Neutrophil (primary cell): ENCODE measurements around the gene OR51T1.

ENCODE experiments used
- H3K27ac ChIP-seq: fragments of 200-600 bp; sonication (generic); 2 replicates; pipeline ENCODE4 v1.5.1; 2016; ENCODE audit warnings: mild to moderate bottlenecking, moderate library complexity
- H3K27me3 ChIP-seq: fragments of 200-600 bp; sonication (generic); 2 replicates; pipeline ENCODE4 v1.6.0; 2016; ENCODE audit warnings: mild to moderate bottlenecking
- H3K36me3 ChIP-seq: fragments of 200-600 bp; sonication (generic); 2 replicates; pipeline ENCODE4 v1.5.1; 2017
- H3K4me1 ChIP-seq, 2 experiments: fragments of 200-600 bp in 1 of 2; sonication (generic) in 1 of 2; 1 replicate in 1 of 2; 2 replicates in 1 of 2; pipeline versions ENCODE4 v1.5.1 to v1.6.1; 2013 to 2016; ENCODE audit warnings: low read depth in 1 of 2, low read length in 1 of 2, mild to moderate bottlenecking in 1 of 2, moderate library complexity in 1 of 2; ENCODE audit not compliant: control insufficient read depth in 1 of 2, insufficient read depth in 1 of 2
- H3K4me3 ChIP-seq, 2 experiments: fragments of 200-600 bp in 1 of 2; sonication (generic) in 1 of 2; 1 replicate in 1 of 2; 2 replicates in 1 of 2; pipeline ENCODE4 v1.5.1; 2013 to 2016; ENCODE audit warnings: low read depth in 1 of 2, low read length in 1 of 2, mild to moderate bottlenecking in 1 of 2, moderate library complexity in 1 of 2
- H3K9me3 ChIP-seq: fragments of 200-600 bp; sonication (generic); 2 replicates; pipeline ENCODE4 v1.5.1; 2016
- TF ChIP-seq, protein P1 (sequence below): fragments of 200-600 bp; sonication (generic); IDR thresholded peaks from 2 replicates; pipeline ENCODE4 v1.5.1; 2016; ENCODE audit warnings: antibody characterized with exemption

OR51T1 gene

GRCh38 chr11:4903484-4903883 is 21.8 kb downstream of the OR51T1 start, which contains the start of gene OR51A7:
Gene OR51A7 (plus strand): TSS chr11:4903783. CDS start chr11:4907370, 3,587 bp downstream.
- no peak within 1 kb of the TSS for H3K27ac ChIP-seq
- no peaks in the 10 kb centered on the region for H3K36me3 ChIP-seq
- TF ChIP-seq, protein P1, sequence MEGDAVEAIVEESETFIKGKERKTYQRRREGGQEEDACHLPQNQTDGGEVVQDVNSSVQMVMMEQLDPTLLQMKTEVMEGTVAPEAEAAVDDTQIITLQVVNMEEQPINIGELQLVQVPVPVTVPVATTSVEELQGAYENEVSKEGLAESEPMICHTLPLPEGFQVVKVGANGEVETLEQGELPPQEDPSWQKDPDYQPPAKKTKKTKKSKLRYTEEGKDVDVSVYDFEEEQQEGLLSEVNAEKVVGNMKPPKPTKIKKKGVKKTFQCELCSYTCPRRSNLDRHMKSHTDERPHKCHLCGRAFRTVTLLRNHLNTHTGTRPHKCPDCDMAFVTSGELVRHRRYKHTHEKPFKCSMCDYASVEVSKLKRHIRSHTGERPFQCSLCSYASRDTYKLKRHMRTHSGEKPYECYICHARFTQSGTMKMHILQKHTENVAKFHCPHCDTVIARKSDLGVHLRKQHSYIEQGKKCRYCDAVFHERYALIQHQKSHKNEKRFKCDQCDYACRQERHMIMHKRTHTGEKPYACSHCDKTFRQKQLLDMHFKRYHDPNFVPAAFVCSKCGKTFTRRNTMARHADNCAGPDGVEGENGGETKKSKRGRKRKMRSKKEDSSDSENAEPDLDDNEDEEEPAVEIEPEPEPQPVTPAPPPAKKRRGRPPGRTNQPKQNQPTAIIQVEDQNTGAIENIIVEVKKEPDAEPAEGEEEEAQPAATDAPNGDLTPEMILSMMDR, result no peak
- no peaks in the 10 kb centered on the region for H3K4me1 ChIP-seq
- H3K4me3 ChIP-seq, result no peak within 1 kb of the TSS
- no peaks in the 10 kb centered on the region for H3K27me3 ChIP-seq
- H3K9me3 ChIP-seq, result no peaks in the 10 kb centered on the region

DNA sequence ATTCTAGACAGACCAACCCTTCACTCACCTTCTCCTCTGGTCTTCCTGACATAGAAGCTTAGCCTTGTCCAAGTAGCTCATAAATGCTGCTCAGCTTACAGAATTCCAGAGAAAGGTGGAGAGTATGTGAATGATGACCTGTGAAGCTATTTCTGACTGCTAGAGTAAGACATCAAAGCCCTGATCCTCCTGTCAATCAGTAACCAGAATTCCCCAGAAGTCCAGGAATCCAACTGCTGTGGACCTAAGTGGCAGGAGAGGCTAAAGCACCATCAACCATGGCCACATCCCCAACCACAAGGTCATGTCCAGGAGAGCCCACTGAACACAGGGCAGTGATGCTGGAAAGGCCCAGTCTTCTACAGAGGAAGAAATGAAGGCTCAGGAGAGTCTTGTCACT is 34.9 kb downstream of the OR51T1 start:
- Histone ChIP-seq H3K4me3 (no peak overlapping the region), H3K27me3 (no peaks in the 10 kb centered on the region), H3K4me1 (no peaks in the 10 kb centered on the region), H3K27ac (no peak overlapping the region), H3K9me3 (no peaks in the 10 kb centered on the region), H3K36me3 (no peaks in the 10 kb centered on the region)
- TF ChIP-seq, protein P1, result no peak

- Histone ChIP-seq H3K27ac (no peak within 1 kb of the TSS), H3K27me3 (no peaks in the 10 kb centered on the region), H3K4me1 (no peaks in the 10 kb centered on the region), H3K9me3 (no peaks in the 10 kb centered on the region), H3K36me3 (no peaks in the 10 kb centered on the region), H3K4me3 (no peak within 1 kb of the TSS)
- TF ChIP-seq, protein P1, result no peak
These were observed 37.5 kb downstream of the OR51T1 start, which contains the start of gene OR51G2 for GRCh38 chr11:4919250-4919649. Gene OR51G2 (minus strand): TSS chr11:4919350. CDS start chr11:4915663, 3,687 bp downstream.

GRCh38 chr11:4921796-4922195 is 40.1 kb downstream of the OR51T1 start:
- Histone ChIP-seq H3K4me3 (no peak overlapping the region), H3K27me3 (no peaks in the 10 kb centered on the region), H3K36me3 (no peaks in the 10 kb centered on the region), H3K9me3 (no peaks in the 10 kb centered on the region), H3K27ac (no peak overlapping the region), H3K4me1 (no peaks in the 10 kb centered on the region)
- TF ChIP-seq, protein P1, result no peak

DNA sequence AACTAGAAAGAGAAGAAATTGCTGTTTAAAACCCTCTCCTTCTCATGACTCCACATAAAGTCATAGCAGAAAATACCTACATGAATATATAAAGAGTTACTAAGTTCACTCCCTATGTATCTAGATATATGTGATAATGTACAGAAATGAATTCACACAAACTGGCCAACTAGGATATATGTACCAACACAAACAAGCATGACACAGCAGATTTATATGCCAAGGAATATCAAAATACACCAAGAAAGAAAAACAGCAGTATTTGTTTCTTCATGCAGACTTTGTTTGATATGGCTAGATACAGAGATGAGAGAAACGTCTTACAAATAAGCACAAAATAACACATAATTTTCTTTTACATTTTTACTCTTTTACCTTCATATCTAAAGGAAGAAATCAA is 40.6 kb downstream of the OR51T1 start:
- Histone ChIP-seq H3K9me3 (no peaks in the 10 kb centered on the region), H3K36me3 (no peaks in the 10 kb centered on the region), H3K27me3 (no peaks in the 10 kb centered on the region), H3K4me1 (no peaks in the 10 kb centered on the region), H3K27ac (no peak overlapping the region), H3K4me3 (no peak overlapping the region)
- TF ChIP-seq, protein P1, result no peak

- Histone ChIP-seq H3K36me3 (no peaks in the 10 kb centered on the region), H3K4me3 (no peak within 1 kb of the TSS), H3K27me3 (no peaks in the 10 kb centered on the region), H3K27ac (no peak within 1 kb of the TSS), H3K4me1 (no peaks in the 10 kb centered on the region), H3K9me3 (no peaks in the 10 kb centered on the region)
- TF ChIP-seq, protein P1, result no peak
These were observed 42.5 kb downstream of the OR51T1 start, which contains the start of gene OR51G1 for GRCh38 chr11:4924239-4924638. Gene OR51G1 (minus strand): TSS chr11:4924339. CDS start chr11:4924339, 0 bp downstream.
